ENCODE measurements around the gene ATM. TPM values are rescaled to one million over a fixed set of nuclear protein-coding genes. Genes with fewer than 3 reads are reported as not detected.

Gene ATM
- total RNA-seq, 2 donors from 2014 or later, result 32.9 to 80.9 TPM

DNA sequence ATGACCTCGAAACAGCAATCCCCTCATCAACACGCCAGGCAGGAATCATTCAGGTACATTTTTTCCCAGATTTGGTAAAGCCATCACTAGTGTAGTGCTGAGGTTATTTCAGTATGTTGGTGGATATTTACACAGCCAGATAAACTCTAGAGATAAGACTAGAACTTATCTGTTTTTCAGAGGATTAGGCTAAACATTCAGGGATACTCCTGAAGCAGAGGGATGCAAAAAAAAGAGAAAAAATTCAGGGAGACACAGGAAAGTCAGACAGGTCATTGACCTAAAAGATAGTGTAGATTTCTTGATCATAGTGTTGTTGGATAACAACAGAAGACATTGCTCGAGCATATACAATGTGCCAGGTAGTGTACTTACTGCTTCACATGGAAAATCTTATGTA lies 93.2 kb downstream of the ATM start:
- intact Hi-C loops (cut with DNase I), result no loop called here
- no peak overlapping the region for H3K4me3 ChIP-seq

DNA sequence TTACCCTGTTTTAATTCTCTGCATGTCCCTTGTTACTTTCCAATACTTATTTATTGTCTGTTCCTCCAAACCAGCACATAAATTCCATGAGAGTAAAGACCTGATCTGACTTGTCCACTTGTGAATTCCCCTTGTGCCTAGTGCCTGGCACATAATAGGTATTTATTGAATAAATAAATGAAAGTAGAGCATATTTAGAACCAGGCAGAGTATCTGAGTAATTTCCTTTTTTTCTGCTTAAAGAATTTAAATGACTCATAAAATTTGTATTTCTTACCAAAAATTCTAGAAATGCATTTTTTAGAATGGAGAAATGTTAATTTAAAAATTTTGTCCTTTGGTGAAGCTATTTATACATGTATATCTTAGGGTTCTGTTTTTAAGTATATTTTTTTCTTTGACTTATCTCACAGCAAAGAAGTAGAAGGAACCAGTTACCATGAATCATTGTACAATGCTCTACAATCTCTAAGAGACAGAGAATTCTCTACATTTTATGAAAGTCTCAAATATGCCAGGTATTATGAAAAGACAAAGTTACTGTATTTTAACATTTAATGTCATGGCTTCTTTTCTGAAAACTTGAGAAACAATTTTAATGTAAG lies 96.8 kb downstream of the ATM start:
- no peaks in the 10 kb centered on the region for H3K9me3 ChIP-seq
- no peak overlapping the region for H3K27ac ChIP-seq
- no peaks in the 10 kb centered on the region for H3K4me1 ChIP-seq (replicated peaks)
- TF ChIP-seq, protein P1, sequence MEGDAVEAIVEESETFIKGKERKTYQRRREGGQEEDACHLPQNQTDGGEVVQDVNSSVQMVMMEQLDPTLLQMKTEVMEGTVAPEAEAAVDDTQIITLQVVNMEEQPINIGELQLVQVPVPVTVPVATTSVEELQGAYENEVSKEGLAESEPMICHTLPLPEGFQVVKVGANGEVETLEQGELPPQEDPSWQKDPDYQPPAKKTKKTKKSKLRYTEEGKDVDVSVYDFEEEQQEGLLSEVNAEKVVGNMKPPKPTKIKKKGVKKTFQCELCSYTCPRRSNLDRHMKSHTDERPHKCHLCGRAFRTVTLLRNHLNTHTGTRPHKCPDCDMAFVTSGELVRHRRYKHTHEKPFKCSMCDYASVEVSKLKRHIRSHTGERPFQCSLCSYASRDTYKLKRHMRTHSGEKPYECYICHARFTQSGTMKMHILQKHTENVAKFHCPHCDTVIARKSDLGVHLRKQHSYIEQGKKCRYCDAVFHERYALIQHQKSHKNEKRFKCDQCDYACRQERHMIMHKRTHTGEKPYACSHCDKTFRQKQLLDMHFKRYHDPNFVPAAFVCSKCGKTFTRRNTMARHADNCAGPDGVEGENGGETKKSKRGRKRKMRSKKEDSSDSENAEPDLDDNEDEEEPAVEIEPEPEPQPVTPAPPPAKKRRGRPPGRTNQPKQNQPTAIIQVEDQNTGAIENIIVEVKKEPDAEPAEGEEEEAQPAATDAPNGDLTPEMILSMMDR (IDR thresholded peaks at IDR 0.05), result no peak
- TF ChIP-seq POLR2A (IDR thresholded peaks at IDR 0.05) (no peak), POLR2AphosphoS5 (IDR thresholded peaks at IDR 0.05) (no peak)
- DNase-seq (ENCODE audit: low spot score), result no peak
- no peak overlapping the region for H3K4me3 ChIP-seq
- intact Hi-C loops (cut with DNase I), result no loop called here
- H3K36me3 ChIP-seq, result no peaks in the 10 kb centered on the region
- H3K27me3 ChIP-seq (replicated peaks; ENCODE audit: insufficient read depth), result no peaks in the 10 kb centered on the region

More for the DNA sequence above, 93.2 kb downstream of the ATM start:
- TF ChIP-seq, protein P1 (IDR thresholded peaks at IDR 0.05), result no peak
- TF ChIP-seq POLR2A (IDR thresholded peaks at IDR 0.05) (no peak), POLR2AphosphoS5 (IDR thresholded peaks at IDR 0.05) (no peak)
- H3K36me3 ChIP-seq, result no peaks in the 10 kb centered on the region
- no peak overlapping the region for H3K27ac ChIP-seq
- no peaks in the 10 kb centered on the region for H3K4me1 ChIP-seq (replicated peaks)
- no peaks in the 10 kb centered on the region for H3K9me3 ChIP-seq
- no peak for DNase-seq (ENCODE audit: low spot score)
- 89% methylated on average over 3 of the region's 3 CpGs for WGBS
- H3K27me3 ChIP-seq (replicated peaks; ENCODE audit: insufficient read depth), result no peaks in the 10 kb centered on the region

DNA sequence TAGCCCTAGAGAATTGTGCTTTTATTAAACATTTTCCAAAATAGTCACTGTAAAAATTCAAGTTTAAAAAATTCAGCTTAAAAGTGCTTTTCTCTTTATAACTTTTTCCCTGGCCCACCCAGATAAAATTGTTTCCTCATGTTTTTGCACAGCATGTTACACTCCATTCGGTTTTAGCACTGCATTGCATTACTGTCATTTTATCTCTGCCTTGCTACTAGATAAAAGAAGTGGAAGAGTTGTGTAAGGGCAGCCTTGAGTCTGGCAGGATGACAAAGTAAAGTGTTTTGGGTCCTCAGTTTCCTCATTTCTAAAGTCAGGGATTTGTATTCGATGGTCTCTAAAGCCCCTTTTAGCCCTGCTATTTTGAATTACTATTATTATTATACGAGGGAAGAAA lies 99.8 kb downstream of the ATM start:
- H3K36me3 ChIP-seq, result no peaks in the 10 kb centered on the region
- WGBS, result 92% methylated on average over 3 of the region's 3 CpGs

DNA sequence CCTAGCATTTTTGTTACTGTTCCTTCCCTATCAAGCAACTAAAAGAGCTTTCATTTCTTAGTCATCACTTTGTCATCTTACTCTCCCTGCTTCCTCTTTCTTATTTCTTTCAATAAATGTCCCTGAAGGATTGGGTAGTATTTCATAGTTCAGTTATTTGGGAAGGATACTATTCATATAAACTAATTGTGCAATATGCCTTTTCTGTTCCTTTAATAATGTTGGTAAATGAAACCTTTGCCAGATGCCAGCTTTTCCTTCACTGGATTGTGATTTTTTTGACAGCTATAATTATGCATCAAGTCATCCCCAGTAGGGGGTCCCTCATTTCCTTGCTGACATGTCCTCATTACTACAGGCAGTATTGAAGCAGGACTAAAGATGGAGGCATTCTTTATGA lies 101.7 kb downstream of the ATM start:
- no peak for TF ChIP-seq POLR2A (IDR thresholded peaks at IDR 0.05)
- TF ChIP-seq POLR2AphosphoS5 (IDR thresholded peaks at IDR 0.05), result no peak
- TF ChIP-seq, protein P1 (IDR thresholded peaks at IDR 0.05), result no peak
- Histone ChIP-seq H3K27me3 (replicated peaks; ENCODE audit: insufficient read depth) (no peaks in the 10 kb centered on the region), H3K4me1 (replicated peaks) (no peaks in the 10 kb centered on the region), H3K4me3 (no peak overlapping the region), H3K27ac (no peak overlapping the region), H3K36me3 (peaks cover 0 to 3% of the 10 kb centered on the region in 2 donors), H3K9me3 (no peaks in the 10 kb centered on the region)
- intact Hi-C loops (cut with DNase I), result no loop called here
- no peak for DNase-seq (ENCODE audit: low spot score)

More for the DNA sequence above, 99.8 kb downstream of the ATM start:
- no peak for DNase-seq (ENCODE audit: low spot score)
- Histone ChIP-seq H3K27ac (no peak overlapping the region), H3K27me3 (replicated peaks; ENCODE audit: insufficient read depth) (no peaks in the 10 kb centered on the region), H3K4me1 (replicated peaks) (no peaks in the 10 kb centered on the region), H3K9me3 (no peaks in the 10 kb centered on the region), H3K4me3 (no peak overlapping the region)
- TF ChIP-seq, protein P1 (IDR thresholded peaks at IDR 0.05), result no peak
- TF ChIP-seq POLR2A (IDR thresholded peaks at IDR 0.05), result no peak
- TF ChIP-seq POLR2AphosphoS5 (IDR thresholded peaks at IDR 0.05), result no peak
- intact Hi-C loops (cut with DNase I), result no loop called here

DNA sequence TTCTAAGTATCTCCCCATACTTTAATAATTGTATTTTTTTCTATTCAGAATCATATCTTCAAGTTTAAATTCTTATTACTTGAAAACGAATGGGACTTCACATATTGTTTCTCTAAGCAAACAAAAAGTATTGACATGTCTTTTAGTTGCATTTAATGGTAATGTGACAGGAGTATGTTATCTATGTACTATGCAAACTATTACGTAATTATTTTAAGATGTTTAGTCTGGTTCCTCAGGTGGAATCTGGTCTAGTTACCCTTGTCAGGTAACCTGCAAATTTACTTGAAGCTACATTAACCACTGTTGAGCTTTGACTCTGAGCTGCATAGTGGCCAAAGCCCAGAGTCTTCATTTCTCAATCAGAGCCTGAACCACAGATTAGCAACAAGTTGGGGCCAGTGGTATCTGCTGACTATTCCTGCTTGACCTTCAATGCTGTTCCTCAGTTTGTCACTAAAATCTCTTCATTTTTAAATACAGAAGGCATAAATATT lies 110.6 kb downstream of the ATM start:
- DNase-seq (ENCODE audit: low spot score), result no peak
- intact Hi-C loops (cut with DNase I), result no loop called here
- Histone ChIP-seq H3K4me3 (no peak overlapping the region), H3K9me3 (no peaks in the 10 kb centered on the region), H3K4me1 (replicated peaks) (no peaks in the 10 kb centered on the region), H3K27me3 (replicated peaks; ENCODE audit: insufficient read depth) (no peaks in the 10 kb centered on the region), H3K27ac (no peak overlapping the region), H3K36me3 (peaks cover 0 to 8% of the 10 kb centered on the region in 2 donors)
- TF ChIP-seq POLR2AphosphoS5 (IDR thresholded peaks at IDR 0.05) (no peak), POLR2A (IDR thresholded peaks at IDR 0.05) (no peak)
- whole genome bisulfite sequencing, result 67% methylated on average over 2 of the region's 2 CpGs
